MM.1S (cell line): ENCODE data around the gene IFNA8.
A peak's percentile ranks its signal among the peaks of the same experiment; 100 is the strongest.

Experiments
- DNase-seq: peaks from one replicate; pipeline ENCODE4 v3.0.0-alpha.2; 2015
- H2AFZ ChIP-seq: fragments of 300-600 bp; sonication (generic); 2 replicates; pipeline ENCODE4 v1.6.0; 2016; ENCODE audit warnings: antibody characterized with exemption, low read length
- H3F3A ChIP-seq: fragments of 300-600 bp; sonication (generic); 2 replicates; pipeline ENCODE4 v1.6.1; 2016; ENCODE audit warnings: mild to moderate bottlenecking, antibody characterized with exemption, low read length, moderate library complexity, mixed read lengths; ENCODE audit not compliant: insufficient read depth
- H3K27ac ChIP-seq: fragments of 300-600 bp; sonication (generic); 2 replicates; pipeline ENCODE4 v1.5.1; 2016; ENCODE audit warnings: mild to moderate bottlenecking, low read length
- H3K27me3 ChIP-seq: fragments of 300-600 bp; sonication (generic); replicated peaks from 2 replicates; pipeline ENCODE4 v1.6.0; 2016; ENCODE audit warnings: low read length; ENCODE audit not compliant: insufficient read depth
- H3K36me3 ChIP-seq: fragments of 300-600 bp; sonication (generic); replicated peaks from 2 replicates; pipeline ENCODE4 v1.6.1; 2016; ENCODE audit warnings: mild to moderate bottlenecking, low read length, mixed read lengths; ENCODE audit not compliant: insufficient read depth
- H3K4me1 ChIP-seq: fragments of 300-600 bp; sonication (generic); 2 replicates; pipeline ENCODE4 v1.6.1; 2016; ENCODE audit warnings: low read length, mixed read lengths
- H3K4me2 ChIP-seq: fragments of 300-600 bp; sonication (generic); 2 replicates; pipeline ENCODE4 v1.6.0; 2016; ENCODE audit warnings: low read depth, low read length
- H3K4me3 ChIP-seq: fragments of 300-600 bp; sonication (generic); 2 replicates; pipeline ENCODE4 v1.5.1; 2016; ENCODE audit warnings: low read length, mixed read lengths
- H3K79me2 ChIP-seq: fragments of 300-600 bp; sonication (generic); 2 replicates; pipeline ENCODE4 v1.6.1; 2016; ENCODE audit warnings: mixed run types, low read length, mixed read lengths
- H3K9ac ChIP-seq: fragments of 300-600 bp; sonication (generic); 2 replicates; pipeline ENCODE4 v1.6.1; 2016; ENCODE audit warnings: low read length, mixed read lengths
- H3K9me2 ChIP-seq: fragments of 300-600 bp; sonication (generic); replicated peaks from 2 replicates; pipeline ENCODE4 v1.6.1; 2016; ENCODE audit warnings: mild to moderate bottlenecking, low read length, mixed read lengths; ENCODE audit not compliant: insufficient read depth
- H3K9me3 ChIP-seq: fragments of 300-600 bp; sonication (generic); replicated peaks from 2 replicates; pipeline ENCODE4 v1.6.1; 2016; ENCODE audit warnings: mild to moderate bottlenecking, low read length, mixed read lengths; ENCODE audit not compliant: insufficient read depth
- H4K20me1 ChIP-seq: fragments of 300-600 bp; sonication (generic); 2 replicates; pipeline ENCODE4 v1.6.1; 2016; ENCODE audit warnings: mild to moderate bottlenecking, low read length, moderate library complexity, mixed read lengths; ENCODE audit not compliant: insufficient read depth
- CTCF ChIP-seq: fragments of 300-600 bp; sonication (generic); IDR thresholded peaks from 2 replicates; pipeline ENCODE4 v1.5.1; 2016; ENCODE audit warnings: antibody characterized with exemption, low read length, mixed read lengths
- EZH2 ChIP-seq: fragments of 300-600 bp; sonication (generic); optimal IDR thresholded peaks from 2 replicates; pipeline ENCODE3; 2017; ENCODE audit warnings: low read depth, mild to moderate bottlenecking, antibody characterized with exemption, low read length, mixed read lengths
- EZH2phosphoT487 ChIP-seq: fragments of 300-600 bp; sonication (generic); IDR thresholded peaks from 2 replicates; pipeline ENCODE4 v1.6.1; 2018; ENCODE audit warnings: antibody characterized with exemption, low read length

Gene IFNA8

GRCh38 chr9:21381448-21382339, 27.2 kb upstream of the IFNA8 start:
- TF ChIP-seq EZH2phosphoT487, result no peak
- no peak for TF ChIP-seq CTCF
- TF ChIP-seq EZH2, result no peak
- peak overlapping the region; percentile 55 for H3K4me2 ChIP-seq

GRCh38 chr9:21383627-21384026, 25.3 kb upstream of the IFNA8 start:
- no peaks in the 10 kb centered on the region for H3K4me1 ChIP-seq
- H2AFZ ChIP-seq, result no peak overlapping the region
- no peak for DNase-seq
- no peaks in the 10 kb centered on the region for H3K79me2 ChIP-seq
- no peaks in the 10 kb centered on the region for H3K27me3 ChIP-seq
- no peak overlapping the region for H3K27ac ChIP-seq
- TF ChIP-seq EZH2phosphoT487 (no peak), CTCF (no peak), EZH2 (no peak)
- no peaks in the 10 kb centered on the region for H3K9me2 ChIP-seq
- peaks cover 7% of the 10 kb centered on the region; the same call in 1 of the 2 replicates for H3F3A ChIP-seq
- H3K9me3 ChIP-seq, result no peaks in the 10 kb centered on the region
- no peak overlapping the region for H3K4me3 ChIP-seq
- no peaks in the 10 kb centered on the region for H4K20me1 ChIP-seq
- no peaks in the 10 kb centered on the region for H3K36me3 ChIP-seq
- no peak overlapping the region for H3K4me2 ChIP-seq
- H3K9ac ChIP-seq, result no peak overlapping the region

More at GRCh38 chr9:21381448-21382339, 27.2 kb upstream of the IFNA8 start:
- Histone ChIP-seq H4K20me1 (no peaks in the 10 kb centered on the region), H2AFZ (0 out of 2 replicates have a peak overlapping the region, but pooled peaks have one; percentile 19), H3K4me1 (no peaks in the 10 kb centered on the region), H3K27ac (no peak overlapping the region), H3K27me3 (no peaks in the 10 kb centered on the region), H3K4me3 (peak overlapping the region; percentile 37; the same call in 1 of the 2 replicates), H3K9me2 (no peaks in the 10 kb centered on the region), H3K36me3 (no peaks in the 10 kb centered on the region), H3K79me2 (no peaks in the 10 kb centered on the region), H3F3A (peaks cover 7% of the 10 kb centered on the region; the same call in 1 of the 2 replicates), H3K9ac (no peak overlapping the region; the same call in 1 of the 2 replicates), H3K9me3 (no peaks in the 10 kb centered on the region)
- peak; percentile 28 for DNase-seq

GRCh38 chr9:21385131-21385670, 23.7 kb upstream of the IFNA8 start, which contains the start of gene IFNA2:
IFNA2 (minus strand) TSS chr9:21385398; CDS start chr9:21385329, 69 bp downstream.
- Histone ChIP-seq H3K79me2 (no peaks in the 10 kb centered on the region), H3F3A (peaks cover 7% of the 10 kb centered on the region; the same call in 1 of the 2 replicates), H2AFZ (no peak within 1 kb of the TSS), H3K4me1 (no peaks in the 10 kb centered on the region), H4K20me1 (no peaks in the 10 kb centered on the region), H3K9ac (no peak within 1 kb of the TSS), H3K27ac (no peak within 1 kb of the TSS), H3K9me3 (no peaks in the 10 kb centered on the region), H3K9me2 (no peaks in the 10 kb centered on the region), H3K36me3 (no peaks in the 10 kb centered on the region), H3K27me3 (no peaks in the 10 kb centered on the region), H3K4me2 (no peak within 1 kb of the TSS), H3K4me3 (no peak within 1 kb of the TSS)
- DNase-seq, result no peak
- no peak for TF ChIP-seq EZH2phosphoT487
- no peak for TF ChIP-seq EZH2
- no peak for TF ChIP-seq CTCF
